Measurements from ENCODE around the gene PTGS2.
"Not testable (repeated sequence)": the region's sequence is repeated elsewhere in the genome, so short reads cannot be mapped to it uniquely, and the experiment has no call there.

Gene PTGS2

GRCh38 chr1:186654741-186655140 is 25.5 kb downstream of the PTGS2 start:
- no peak overlapping the region for H3K27ac ChIP-seq
- TF ChIP-seq, protein P1, sequence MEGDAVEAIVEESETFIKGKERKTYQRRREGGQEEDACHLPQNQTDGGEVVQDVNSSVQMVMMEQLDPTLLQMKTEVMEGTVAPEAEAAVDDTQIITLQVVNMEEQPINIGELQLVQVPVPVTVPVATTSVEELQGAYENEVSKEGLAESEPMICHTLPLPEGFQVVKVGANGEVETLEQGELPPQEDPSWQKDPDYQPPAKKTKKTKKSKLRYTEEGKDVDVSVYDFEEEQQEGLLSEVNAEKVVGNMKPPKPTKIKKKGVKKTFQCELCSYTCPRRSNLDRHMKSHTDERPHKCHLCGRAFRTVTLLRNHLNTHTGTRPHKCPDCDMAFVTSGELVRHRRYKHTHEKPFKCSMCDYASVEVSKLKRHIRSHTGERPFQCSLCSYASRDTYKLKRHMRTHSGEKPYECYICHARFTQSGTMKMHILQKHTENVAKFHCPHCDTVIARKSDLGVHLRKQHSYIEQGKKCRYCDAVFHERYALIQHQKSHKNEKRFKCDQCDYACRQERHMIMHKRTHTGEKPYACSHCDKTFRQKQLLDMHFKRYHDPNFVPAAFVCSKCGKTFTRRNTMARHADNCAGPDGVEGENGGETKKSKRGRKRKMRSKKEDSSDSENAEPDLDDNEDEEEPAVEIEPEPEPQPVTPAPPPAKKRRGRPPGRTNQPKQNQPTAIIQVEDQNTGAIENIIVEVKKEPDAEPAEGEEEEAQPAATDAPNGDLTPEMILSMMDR (IDR thresholded peaks at IDR 0.05) = no peak

GRCh38 chr1:186653312-186653711 is 26.9 kb downstream of the PTGS2 start:
- H3K27ac ChIP-seq = no peak overlapping the region
- no peak for TF ChIP-seq ZFX (IDR thresholded peaks at IDR 0.05; ENCODE audit: borderline replicate concordance)
- TF ChIP-seq, protein P1 (IDR thresholded peaks at IDR 0.05) = no peak

- no peak overlapping the region for H3K27ac ChIP-seq
- TF ChIP-seq ZFX (IDR thresholded peaks at IDR 0.05; ENCODE audit: borderline replicate concordance) = no peak
- TF ChIP-seq, protein P1 (IDR thresholded peaks at IDR 0.05) = no peak
Observed at GRCh38 chr1:186648613-186649012, 31.6 kb downstream of the PTGS2 start.

DNA sequence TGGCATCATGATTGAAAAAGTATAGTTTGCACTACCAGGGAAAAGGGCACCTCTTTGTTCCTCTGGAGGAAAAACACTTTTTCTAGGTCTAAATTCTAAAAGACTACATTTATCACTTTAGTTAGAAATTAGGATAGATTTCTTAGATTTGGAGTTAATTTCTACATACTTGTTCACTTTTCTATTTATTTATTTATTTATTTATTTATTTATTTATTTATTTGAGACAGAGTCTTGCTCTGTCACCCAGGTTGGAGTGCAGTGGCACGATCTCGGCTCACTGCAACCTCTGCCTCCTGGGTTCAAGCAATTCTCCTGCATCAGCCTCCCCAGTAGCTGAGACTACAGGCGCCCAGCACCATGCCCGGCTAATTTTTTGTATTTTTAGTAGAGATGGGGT is 32.2 kb downstream of the PTGS2 start:
- not testable (repeated sequence) for H3K27ac ChIP-seq

- TF ChIP-seq ZFX (IDR thresholded peaks at IDR 0.05; ENCODE audit: borderline replicate concordance) = no peak
- TF ChIP-seq, protein P1 (IDR thresholded peaks at IDR 0.05) = no peak
- no peak overlapping the region for H3K27ac ChIP-seq
Observed at GRCh38 chr1:186643614-186644013, 36.6 kb downstream of the PTGS2 start.

- not testable (repeated sequence) for H3K27ac ChIP-seq
Observed at GRCh38 chr1:186637567-186637966, 42.7 kb downstream of the PTGS2 start.

DNA sequence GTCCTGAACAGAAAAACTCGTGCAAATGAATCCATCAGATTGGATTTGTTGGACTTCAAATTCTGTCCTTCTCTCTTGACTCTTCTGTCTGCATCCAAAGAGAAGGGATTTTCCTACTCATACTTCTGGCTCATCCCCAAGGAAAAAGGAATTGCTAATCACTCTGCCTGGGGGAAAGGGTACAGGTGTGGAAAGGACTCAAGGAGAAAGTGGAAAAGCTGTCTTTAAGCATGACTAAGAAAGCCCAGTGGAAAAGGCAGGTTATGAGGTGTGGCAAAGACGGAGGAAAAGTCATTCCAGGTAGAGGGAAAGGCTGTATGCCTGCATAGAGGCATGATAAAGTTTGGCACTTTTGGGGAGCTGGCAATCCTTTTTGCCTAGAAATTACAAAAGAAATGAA is 43.4 kb downstream of the PTGS2 start:
- TF ChIP-seq, protein P1 (IDR thresholded peaks at IDR 0.05) = no peak
- TF ChIP-seq ZFX (IDR thresholded peaks at IDR 0.05; ENCODE audit: borderline replicate concordance) = no peak
- H3K27ac ChIP-seq = no peak overlapping the region

GRCh38 chr1:186634511-186634910 is 45.7 kb downstream of the PTGS2 start:
- no peak for TF ChIP-seq ZFX (IDR thresholded peaks at IDR 0.05; ENCODE audit: borderline replicate concordance)
- TF ChIP-seq, protein P1 (IDR thresholded peaks at IDR 0.05) = no peak
- H3K27ac ChIP-seq = no peak overlapping the region

DNA sequence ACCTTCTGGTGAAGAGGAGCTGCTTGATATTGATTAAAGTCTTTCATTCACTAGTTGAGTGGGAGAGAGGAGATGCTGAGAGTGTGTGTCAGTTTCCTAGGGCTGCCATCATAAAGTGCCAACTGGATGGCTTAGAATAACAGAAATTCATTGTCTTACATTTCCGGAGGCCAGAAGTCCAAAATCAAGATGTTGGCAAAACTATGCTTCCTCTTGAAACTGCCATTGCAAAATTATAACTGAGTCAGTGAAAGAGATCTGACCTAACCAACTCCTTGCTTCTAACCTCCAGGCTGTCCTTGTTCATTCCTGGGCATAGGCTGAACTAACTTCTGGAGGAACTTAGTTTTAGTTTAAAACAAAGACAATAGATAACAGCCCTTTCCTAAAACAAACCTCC is 47.1 kb downstream of the PTGS2 start:
- H3K27ac ChIP-seq = no peak overlapping the region
- TF ChIP-seq, protein P1 (IDR thresholded peaks at IDR 0.05) = no peak
- TF ChIP-seq ZFX (IDR thresholded peaks at IDR 0.05; ENCODE audit: borderline replicate concordance) = no peak

Measured in 22Rv1 (cell line).